HepG2 (cell line): ENCODE measurements around the gene GNG3. TPM values are rescaled to one million over a fixed set of nuclear protein-coding genes. Genes with fewer than 3 reads are reported as not detected.
A peak's percentile ranks its signal among the peaks of the same experiment; 100 is the strongest.

Experiments
- CCAR2 ChIP-seq: fragments of 200-400 bp; formaldehyde crosslinking; optimal IDR thresholded peaks from 2 replicates; pipeline ENCODE3; 2018; ENCODE audit warnings: low read depth, mild to moderate bottlenecking, low read length, moderate library complexity
- CHCHD3 ChIP-seq: sonication (generic); formaldehyde crosslinking; IDR thresholded peaks from 2 replicates; pipeline ENCODE4 v1.8.0; 2022; ENCODE audit warnings: mild to moderate bottlenecking, missing genetic modification reagents, moderate library complexity
- NFKBIZ ChIP-seq: IDR thresholded peaks from 2 replicates; pipeline ENCODE4 v1.6.1; 2018; ENCODE audit warnings: missing genetic modification reagents, missing compliant biosample characterization
- RARG ChIP-seq: sonication (generic); formaldehyde crosslinking; IDR thresholded peaks from 2 replicates; pipeline ENCODE4 v1.4.0; 2020; ENCODE audit warnings: low read depth, mild to moderate bottlenecking, missing genetic modification reagents
- SRY ChIP-seq: sonication (generic); formaldehyde crosslinking; IDR thresholded peaks from 2 replicates; pipeline ENCODE4 v1.8.0; 2022; ENCODE audit warnings: mild to moderate bottlenecking, missing genetic modification reagents
- TBP ChIP-seq: sonication (generic); formaldehyde crosslinking; IDR thresholded peaks from 2 replicates; pipeline ENCODE4 v1.5.0; 2020; ENCODE audit warnings: missing genetic modification reagents
- TGIF2 ChIP-seq: IDR thresholded peaks from 2 replicates; pipeline ENCODE4 v1.6.1; 2016; ENCODE audit warnings: control low read depth, missing compliant biosample characterization
- ZHX1 ChIP-seq: sonication (generic); formaldehyde crosslinking; IDR thresholded peaks from 2 replicates; pipeline ENCODE4 v1.8.1; 2022; ENCODE audit warnings: low read depth, mild to moderate bottlenecking, missing genetic modification reagents
- ZNF367 ChIP-seq: sonication (generic); formaldehyde crosslinking; IDR thresholded peaks from 2 replicates; pipeline ENCODE4 v1.4.0; 2020; ENCODE audit warnings: missing genetic modification reagents, borderline replicate concordance
- ZNF639 ChIP-seq: conservative IDR thresholded peaks from 2 replicates; pipeline ENCODE4 v1.6.1; 2018; ENCODE audit warnings: missing genetic modification reagents
- ZNF646 ChIP-seq: sonication (generic); formaldehyde crosslinking; IDR thresholded peaks from 2 replicates; pipeline ENCODE4 v1.9.0; 2021; ENCODE audit warnings: mild to moderate bottlenecking, missing genetic modification reagents
- ZNF670 ChIP-seq: sonication (generic); formaldehyde crosslinking; IDR thresholded peaks from 2 replicates; pipeline ENCODE4 v1.8.0; 2022; ENCODE audit warnings: mild to moderate bottlenecking, missing genetic modification reagents, borderline replicate concordance
- polyA plus RNA-seq, 8 experiments: library from polyadenylated mRNA; depleted of rRNA in 3 of 8; stranded (reverse) in 7 of 8; unstranded in 1 of 8; fragments of >200 nt; fragmentation: Illumina TruSeq in 4 of 8; extraction: Trizol in 4 of 8; gene quantifications; 2 replicates each; pipeline versions ENCODE4 v1.2.1 to v1.2.3, GENCODE V29; 2011 to 2016; ENCODE audit warnings: low read depth in 4 of 8, missing spikeins in 1 of 8, mixed read lengths in 1 of 8; ENCODE audit not compliant: insufficient read depth in 1 of 8
- total RNA-seq, 5 experiments: library from RNA; depleted of rRNA; stranded (reverse); fragments of >200 nt; fragmentation: Illumina TruSeq; extraction: Trizol; gene quantifications; 2 replicates each; pipeline ENCODE4 v1.2.3, GENCODE V29; 2016; ENCODE audit warnings: low read depth in 1 of 5
- TF ChIP-seq, protein P1 (sequence below): sonication (generic); formaldehyde crosslinking; IDR thresholded peaks from 2 replicates; pipeline ENCODE4 v1.5.1; 2020; ENCODE audit warnings: missing genetic modification reagents, mild to moderate bottlenecking, borderline replicate concordance
- TF ChIP-seq, protein P2 (sequence below): sonication (generic); formaldehyde crosslinking; IDR thresholded peaks from 2 replicates; pipeline ENCODE4 v1.5.0; 2020; ENCODE audit warnings: missing genetic modification reagents

The GNG3 gene
- total and polyA plus RNA-seq, 2 of the 13 experiments (the other 11 are each of a cell fraction or from before 2014, with no cell fraction given) = not detected

GRCh38 chr11:62671608-62672389, 35.7 kb upstream of the GNG3 start, which contains the start of the genes LBHD1 and UQCC3 (continued):
- 0 out of 2 replicates have a peak, but pooled peaks have one; percentile 2 for TF ChIP-seq ZNF670 (CRISPR knock-in tag)
- TF ChIP-seq RARG (CRISPR knock-in tag) = no peak
- TF ChIP-seq ZNF367 (CRISPR knock-in tag) = no peak
- TF ChIP-seq TGIF2 (CRISPR knock-in tag) = 0 out of 2 replicates have a peak, but pooled peaks have one; percentile 12
- TF ChIP-seq, protein P1, sequence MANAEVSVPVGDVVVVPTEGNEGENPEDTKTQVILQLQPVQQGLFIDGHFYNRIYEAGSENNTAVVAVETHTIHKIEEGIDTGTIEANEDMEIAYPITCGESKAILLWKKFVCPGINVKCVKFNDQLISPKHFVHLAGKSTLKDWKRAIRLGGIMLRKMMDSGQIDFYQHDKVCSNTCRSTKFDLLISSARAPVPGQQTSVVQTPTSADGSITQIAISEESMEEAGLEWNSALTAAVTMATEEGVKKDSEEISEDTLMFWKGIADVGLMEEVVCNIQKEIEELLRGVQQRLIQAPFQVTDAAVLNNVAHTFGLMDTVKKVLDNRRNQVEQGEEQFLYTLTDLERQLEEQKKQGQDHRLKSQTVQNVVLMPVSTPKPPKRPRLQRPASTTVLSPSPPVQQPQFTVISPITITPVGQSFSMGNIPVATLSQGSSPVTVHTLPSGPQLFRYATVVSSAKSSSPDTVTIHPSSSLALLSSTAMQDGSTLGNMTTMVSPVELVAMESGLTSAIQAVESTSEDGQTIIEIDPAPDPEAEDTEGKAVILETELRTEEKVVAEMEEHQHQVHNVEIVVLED (CRISPR knock-in tag) = peak; percentile 63; the same call in 1 of the 2 replicates
- no peak for TF ChIP-seq CCAR2
- TF ChIP-seq SRY (CRISPR knock-in tag) = 0 out of 2 replicates have a peak, but pooled peaks have one; percentile 37
- TF ChIP-seq NFKBIZ (CRISPR knock-in tag) = peak; percentile 52; the same call in 1 of the 2 replicates
- 0 out of 2 replicates have a peak, but pooled peaks have one; percentile 35 for TF ChIP-seq ZNF639 (CRISPR knock-in tag)
- TF ChIP-seq TBP (CRISPR knock-in tag) = no peak
- 0 out of 2 replicates have a peak, but pooled peaks have one; percentile 41 for TF ChIP-seq ZHX1 (CRISPR knock-in tag)
- TF ChIP-seq ZNF646 (CRISPR knock-in tag) = no peak
- TF ChIP-seq CHCHD3 = 0 out of 2 replicates have a peak, but pooled peaks have one; percentile 35
- TF ChIP-seq, protein P2, sequence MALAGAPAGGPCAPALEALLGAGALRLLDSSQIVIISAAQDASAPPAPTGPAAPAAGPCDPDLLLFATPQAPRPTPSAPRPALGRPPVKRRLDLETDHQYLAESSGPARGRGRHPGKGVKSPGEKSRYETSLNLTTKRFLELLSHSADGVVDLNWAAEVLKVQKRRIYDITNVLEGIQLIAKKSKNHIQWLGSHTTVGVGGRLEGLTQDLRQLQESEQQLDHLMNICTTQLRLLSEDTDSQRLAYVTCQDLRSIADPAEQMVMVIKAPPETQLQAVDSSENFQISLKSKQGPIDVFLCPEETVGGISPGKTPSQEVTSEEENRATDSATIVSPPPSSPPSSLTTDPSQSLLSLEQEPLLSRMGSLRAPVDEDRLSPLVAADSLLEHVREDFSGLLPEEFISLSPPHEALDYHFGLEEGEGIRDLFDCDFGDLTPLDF (CRISPR knock-in tag) = 0 out of 2 replicates have a peak, but pooled peaks have one; percentile 23
